ENCODE data around the gene DNAJB5.
"Not testable (repeated sequence)": the region's sequence is repeated elsewhere in the genome, so short reads cannot be mapped to it uniquely, and the experiment has no call there.

The DNAJB5 gene

GRCh38 chr9:35000535-35001284, 11.2 kb downstream of the DNAJB5 start:
- no peak for DNase-seq (ENCODE audit: low spot score)

GRCh38 chr9:35001285-35001677, 11.7 kb downstream of the DNAJB5 start:
- no peak for DNase-seq (ENCODE audit: low spot score)

- DNase-seq (ENCODE audit: low spot score): peak; percentile 31
These were observed 12.4 kb downstream of the DNAJB5 start for GRCh38 chr9:35001803-35002502.

GRCh38 chr9:35002623-35003022, 13.1 kb downstream of the DNAJB5 start:
- no peak for DNase-seq (ENCODE audit: low spot score)

- not testable (repeated sequence) for DNase-seq (ENCODE audit: low spot score)
These were observed 14.8 kb downstream of the DNAJB5 start for GRCh38 chr9:35004299-35004698.

- DNase-seq (ENCODE audit: low spot score): no peak
These were observed 20.9 kb downstream of the DNAJB5 start for GRCh38 chr9:35010351-35010958.

- no peak for DNase-seq (ENCODE audit: low spot score)
These were observed 25.0 kb downstream of the DNAJB5 start for GRCh38 chr9:35014517-35014916.

GRCh38 chr9:35023443-35023842, 33.9 kb downstream of the DNAJB5 start:
- not testable (repeated sequence) for DNase-seq (ENCODE audit: low spot score)

- no peak for DNase-seq (ENCODE audit: low spot score)
These were observed 37.1 kb downstream of the DNAJB5 start for GRCh38 chr9:35026671-35027070.

GRCh38 chr9:35027374-35027773, 37.8 kb downstream of the DNAJB5 start:
- no peak for DNase-seq (ENCODE audit: low spot score)

GRCh38 chr9:35027860-35028259, 38.3 kb downstream of the DNAJB5 start:
- no peak for DNase-seq (ENCODE audit: low spot score)

- DNase-seq (ENCODE audit: low spot score): no peak
These were observed 38.8 kb downstream of the DNAJB5 start for GRCh38 chr9:35028341-35028740.

- no peak for DNase-seq (ENCODE audit: low spot score)
These were observed 39.7 kb downstream of the DNAJB5 start for GRCh38 chr9:35029241-35029640.

- DNase-seq (ENCODE audit: low spot score): no peak
These were observed 40.3 kb downstream of the DNAJB5 start for GRCh38 chr9:35029852-35030251.

GRCh38 chr9:35033101-35033500, 43.6 kb downstream of the DNAJB5 start:
- DNase-seq (ENCODE audit: low spot score): no peak

- DNase-seq (ENCODE audit: low spot score): peak; percentile 58
These were observed 46.5 kb downstream of the DNAJB5 start for GRCh38 chr9:35035851-35036701.

GRCh38 chr9:35042081-35042604, 52.6 kb downstream of the DNAJB5 start:
- no peak for DNase-seq (ENCODE audit: low spot score)

- no peak for DNase-seq (ENCODE audit: low spot score)
These were observed 53.5 kb downstream of the DNAJB5 start for GRCh38 chr9:35042891-35043545.

- no peak for DNase-seq (ENCODE audit: low spot score)
These were observed 54.5 kb downstream of the DNAJB5 start for GRCh38 chr9:35044071-35044470.

All from activated CD4-positive, alpha-beta T cell treated with anti-CD3 and anti-CD28 coated beads, Interleukin-2, Interleukin-4, amounts not matched to agents 100 ng/mL and 50 ng/mL, durations not matched to agents 16 hours and 8 hours (primary cell).